K562 (cell line): Measurements from ENCODE around the gene ZNF584. TPM values are rescaled to one million over a fixed set of nuclear protein-coding genes. Genes with fewer than 3 reads are reported as not detected.

Experiments
- E2F3 ChIP-seq: fragments of 250-450 bp; sonication (Bioruptor Pico); IDR thresholded peaks from 2 replicates; pipeline ENCODE4 v1.4.0; 2020; ENCODE audit warnings: mild to moderate bottlenecking
- E2F6 ChIP-seq, 2 experiments: IDR thresholded peaks; 2 replicates each; pipeline ENCODE4 v1.6.1; 2011; ENCODE audit warnings: borderline replicate concordance in 1 of 2, control low read depth in 1 of 2, low read depth in 1 of 2, low read length in 1 of 2, mild to moderate bottlenecking in 1 of 2, mixed read lengths in 1 of 2, moderate library complexity in 1 of 2; ENCODE audit not compliant: insufficient read depth in 1 of 2, insufficient read length in 1 of 2, poor library complexity in 1 of 2, severe bottlenecking in 1 of 2; ENCODE audit errors: extremely low read depth in 1 of 2
- ELK3 ChIP-seq: fragments of 450-650 bp; formaldehyde crosslinking; IDR thresholded peaks from 2 replicates; pipeline ENCODE4 v1.4.0; 2020; ENCODE audit warnings: mild to moderate bottlenecking
- GTF2F1 ChIP-seq: IDR thresholded peaks from 2 replicates; pipeline ENCODE4 v1.6.1; 2011; ENCODE audit warnings: low read depth, low read length, improper control_type of control experiment
- HMG20B ChIP-seq: fragments of 250-450 bp; sonication (Bioruptor Pico); IDR thresholded peaks from 2 replicates; pipeline ENCODE4 v1.5.0; 2021; ENCODE audit warnings: mild to moderate bottlenecking
- ID3 ChIP-seq, 2 experiments: fragments of 250-450 bp in 1 of 2; fragments of 450-650 bp in 1 of 2; sonication (Bioruptor Pico) in 1 of 2; IDR thresholded peaks; 2 replicates each; pipeline versions ENCODE4 v1.6.1 to v1.8.0; 2016 to 2021; ENCODE audit warnings: mild to moderate bottlenecking in 2 of 2, moderate library complexity in 2 of 2, missing compliant biosample characterization in 1 of 2, missing genetic modification characterization in 1 of 2
- MAFG ChIP-seq: fragments of 450-650 bp; conservative IDR thresholded peaks from 2 replicates; pipeline ENCODE4 v1.6.1; 2016; ENCODE audit warnings: missing genetic modification characterization, missing compliant biosample characterization
- MBD2 ChIP-seq: sonication (generic); IDR thresholded peaks from 2 replicates; pipeline ENCODE4 v1.6.1; 2016; ENCODE audit warnings: low read depth, borderline replicate concordance
- MEIS2 ChIP-seq: fragments of 450-650 bp; IDR thresholded peaks from 2 replicates; pipeline ENCODE4 v1.6.1; 2014; ENCODE audit warnings: mild to moderate bottlenecking; ENCODE audit not compliant: partially characterized antibody
- NRF1 ChIP-seq, 2 experiments: fragments of 450-650 bp; IDR thresholded peaks in 1 of 2; conservative IDR thresholded peaks in 1 of 2; 2 replicates each; pipeline ENCODE4 v1.6.1; 2014; ENCODE audit warnings: mild to moderate bottlenecking in 2 of 2
- PHB2 ChIP-seq: fragments of 450-650 bp; IDR thresholded peaks from 2 replicates; pipeline ENCODE4 v1.6.1; 2017; ENCODE audit warnings: low read depth
- POLR2AphosphoS2 ChIP-seq: IDR thresholded peaks from 2 replicates; pipeline ENCODE4 v1.6.1; 2012; ENCODE audit warnings: low read length, improper control_type of control experiment
- RBFOX2 ChIP-seq: fragments of 200-400 bp; formaldehyde crosslinking; IDR thresholded peaks from 2 replicates; pipeline ENCODE4 v1.6.1; 2017; ENCODE audit warnings: low read depth, mild to moderate bottlenecking, low read length, moderate library complexity
- RCOR1 ChIP-seq, 2 experiments: IDR thresholded peaks; 2 replicates each; pipeline ENCODE4 v1.6.1; 2012; ENCODE audit warnings: low read depth in 2 of 2, low read length in 2 of 2, borderline replicate concordance in 1 of 2, improper control_type of control experiment in 1 of 2
- SP1 ChIP-seq: sonication (generic); formaldehyde crosslinking; IDR thresholded peaks from 2 replicates; pipeline ENCODE4 v1.8.1; 2022; ENCODE audit warnings: mild to moderate bottlenecking, missing genetic modification reagents
- THAP12 ChIP-seq: fragments of 250-450 bp; sonication (Bioruptor Pico); IDR thresholded peaks from 2 replicates; pipeline ENCODE4 v1.9.0; 2021; ENCODE audit warnings: mild to moderate bottlenecking, inconsistent platforms
- ZNF133 ChIP-seq: fragments of 250-450 bp; sonication (Bioruptor Pico); IDR thresholded peaks from 2 replicates; pipeline ENCODE4 v1.4.0; 2020; ENCODE audit warnings: mild to moderate bottlenecking
- ZNF444 ChIP-seq: fragments of 250-450 bp; sonication (Bioruptor Pico); IDR thresholded peaks from 2 replicates; pipeline ENCODE4 v1.4.0; 2020; ENCODE audit warnings: mild to moderate bottlenecking, moderate library complexity
- polyA plus RNA-seq, 8 experiments: library from polyadenylated mRNA; depleted of rRNA in 4 of 8; stranded (reverse) in 5 of 8; unstranded in 3 of 8; fragments of >200 nt; fragmentation: Nextera tagmentation in 2 of 8; fragmentation: Illumina TruSeq in 1 of 8; extraction: Ambion mirVana in 2 of 8; extraction: Trizol in 1 of 8; gene quantifications; 2 replicates each; pipeline versions ENCODE4 v1.2.1 to v1.2.3, GENCODE V29; 2011 to 2014; ENCODE audit warnings: inconsistent platforms in 1 of 8, missing spikeins in 1 of 8
- total RNA-seq, 7 experiments: library from RNA; depleted of rRNA in 6 of 7; stranded (reverse); fragments of >200 nt in 6 of 7; fragmentation: Illumina TruSeq in 2 of 7; extraction: Trizol in 2 of 7; gene quantifications; 2 replicates each; pipeline versions ENCODE4 v1.2.1 to v1.2.3, GENCODE V29; 2011 to 2021; ENCODE audit warnings: low replicate concordance in 1 of 7

The ZNF584 gene
- total and polyA plus RNA-seq, 9 of the 15 experiments (the other 6 are each of a cell fraction or from before 2014, with no cell fraction given) = 5.8 to 43.4 (median 24.6) TPM

- TF ChIP-seq E2F6 (IDR thresholded peaks at IDR 0.05; ENCODE audit: borderline replicate concordance in 1 of 2, extremely low read depth in 1 of 2, insufficient read depth in 1 of 2, insufficient read length in 1 of 2, low read depth in 1 of 2, low read length in 1 of 2, poor library complexity in 1 of 2, severe bottlenecking in 1 of 2) (peak; percentile 96 to 99), RBFOX2 (peak; percentile 97), ZNF444 (CRISPR knock-in tag) (0 out of 2 replicates have a peak, but pooled peaks have one; percentile 25), POLR2AphosphoS2 (0 out of 2 replicates have a peak, but pooled peaks have one; percentile 70), ELK3 (CRISPR knock-in tag) (no peak), HMG20B (no peak), ZNF133 (CRISPR knock-in tag) (no peak), RCOR1 (IDR thresholded peaks at IDR 0.05; ENCODE audit: borderline replicate concordance in 1 of 2, low read depth in 2 of 2, low read length in 2 of 2) (peak in 1 of 2 experiments; percentile 29; a peak in 2 of 4 replicates), PHB2 (no peak), E2F3 (peak; percentile 15; the same call in 1 of the 2 replicates), GTF2F1 (0 out of 2 replicates have a peak, but pooled peaks have one; percentile 77), MEIS2 (peak; percentile 61), MBD2 (peak; percentile 91; the same call in 1 of the 2 replicates), SP1 (CRISPR knock-in tag) (peak; percentile 94), MAFG (tag) (no peak), ID3 (CRISPR knock-in tag; IDR thresholded peaks at IDR 0.05) (no peak), ID3 (tag; IDR thresholded peaks at IDR 0.05) (0 out of 2 replicates have a peak, but pooled peaks have one; percentile 45), THAP12 (CRISPR knock-in tag) (peak; percentile 45; the same call in 1 of the 2 replicates), NRF1 (conservative IDR thresholded peaks at IDR 0.05 in 1 of 2, IDR thresholded peaks at IDR 0.05 in 1 of 2) (peak; percentile 95 to 96)
These were observed 7.3 kb upstream of the ZNF584 start (continued) for GRCh38 chr19:58400916-58401839.
